ENCODE measurements around the gene JMJD7.

GRCh38 chr15:41805711-41806110 is 22.2 kb upstream of the JMJD7 start:
- TF ChIP-seq CTCF (IDR thresholded peaks at IDR 0.05 in 2 of 3, conservative IDR thresholded peaks at IDR 0.05 in 1 of 3; ENCODE audit: borderline replicate concordance in 1 of 3, insufficient read depth in 1 of 3, low read depth in 2 of 3, low read length in 2 of 3): no peak
- TF ChIP-seq EZH2phosphoT487 (IDR thresholded peaks at IDR 0.05; ENCODE audit: borderline replicate concordance): no peak
- TF ChIP-seq EZH2 (IDR thresholded peaks at IDR 0.05): no peak
- no peak for TF ChIP-seq SIN3A (IDR thresholded peaks at IDR 0.05; ENCODE audit: low read depth)
- no peak for TF ChIP-seq CBX3 (IDR thresholded peaks at IDR 0.05; ENCODE audit: low read depth)
- TF ChIP-seq RAD21 (IDR thresholded peaks at IDR 0.05; ENCODE audit: low read depth): no peak
- no peak for TF ChIP-seq SP1 (IDR thresholded peaks at IDR 0.05; ENCODE audit: low read depth)
- no peak for TF ChIP-seq CEBPB (IDR thresholded peaks at IDR 0.05; ENCODE audit: low read depth)
- TF ChIP-seq ZBTB33 (IDR thresholded peaks at IDR 0.05; ENCODE audit: extremely low read depth, insufficient replicate concordance, low read length): no peak
- no peak for TF ChIP-seq YY1 (IDR thresholded peaks at IDR 0.05; ENCODE audit: extremely low read depth, insufficient replicate concordance, low read depth, low read length)

Data from HCT116 (cell line).